ENCODE data around the gene ID4.

DNA sequence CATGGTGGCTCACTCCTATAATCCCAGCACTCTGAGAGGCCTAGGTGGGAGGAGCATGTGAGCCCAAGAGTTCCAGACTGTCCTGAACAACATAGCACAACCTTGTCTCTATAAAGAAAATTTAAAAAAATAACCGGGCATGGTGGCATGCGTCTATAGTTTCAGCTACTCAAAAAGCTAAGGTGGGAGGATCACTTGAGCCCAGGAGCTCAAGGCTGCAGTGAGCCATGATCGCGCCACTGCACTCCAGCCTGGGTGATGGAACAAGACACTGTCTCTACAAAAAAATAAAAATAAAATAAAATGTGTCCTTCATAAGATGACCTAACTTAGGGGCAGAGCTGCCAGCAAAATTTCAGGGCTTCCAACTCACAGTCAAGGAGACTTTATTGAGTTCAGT, 12.6 kb downstream of the ID4 start:
- TF ChIP-seq, protein P1, sequence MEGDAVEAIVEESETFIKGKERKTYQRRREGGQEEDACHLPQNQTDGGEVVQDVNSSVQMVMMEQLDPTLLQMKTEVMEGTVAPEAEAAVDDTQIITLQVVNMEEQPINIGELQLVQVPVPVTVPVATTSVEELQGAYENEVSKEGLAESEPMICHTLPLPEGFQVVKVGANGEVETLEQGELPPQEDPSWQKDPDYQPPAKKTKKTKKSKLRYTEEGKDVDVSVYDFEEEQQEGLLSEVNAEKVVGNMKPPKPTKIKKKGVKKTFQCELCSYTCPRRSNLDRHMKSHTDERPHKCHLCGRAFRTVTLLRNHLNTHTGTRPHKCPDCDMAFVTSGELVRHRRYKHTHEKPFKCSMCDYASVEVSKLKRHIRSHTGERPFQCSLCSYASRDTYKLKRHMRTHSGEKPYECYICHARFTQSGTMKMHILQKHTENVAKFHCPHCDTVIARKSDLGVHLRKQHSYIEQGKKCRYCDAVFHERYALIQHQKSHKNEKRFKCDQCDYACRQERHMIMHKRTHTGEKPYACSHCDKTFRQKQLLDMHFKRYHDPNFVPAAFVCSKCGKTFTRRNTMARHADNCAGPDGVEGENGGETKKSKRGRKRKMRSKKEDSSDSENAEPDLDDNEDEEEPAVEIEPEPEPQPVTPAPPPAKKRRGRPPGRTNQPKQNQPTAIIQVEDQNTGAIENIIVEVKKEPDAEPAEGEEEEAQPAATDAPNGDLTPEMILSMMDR (IDR thresholded peaks at IDR 0.05), result no peak
- TF ChIP-seq EP300 (IDR thresholded peaks at IDR 0.05), result no peak
